Activated CD8-positive, alpha-beta memory T cell treated with anti-CD3 and anti-CD28 coated beads, Interleukin-2, amount 50 U/mL, for 1 hour (primary cell): ENCODE measurements around the gene PCNX1.

Experiments
- DNase-seq: peaks from one replicate; pipeline ENCODE4 v3.0.0-alpha.2; 2020; ENCODE audit errors: extremely low read depth

Gene PCNX1

DNA sequence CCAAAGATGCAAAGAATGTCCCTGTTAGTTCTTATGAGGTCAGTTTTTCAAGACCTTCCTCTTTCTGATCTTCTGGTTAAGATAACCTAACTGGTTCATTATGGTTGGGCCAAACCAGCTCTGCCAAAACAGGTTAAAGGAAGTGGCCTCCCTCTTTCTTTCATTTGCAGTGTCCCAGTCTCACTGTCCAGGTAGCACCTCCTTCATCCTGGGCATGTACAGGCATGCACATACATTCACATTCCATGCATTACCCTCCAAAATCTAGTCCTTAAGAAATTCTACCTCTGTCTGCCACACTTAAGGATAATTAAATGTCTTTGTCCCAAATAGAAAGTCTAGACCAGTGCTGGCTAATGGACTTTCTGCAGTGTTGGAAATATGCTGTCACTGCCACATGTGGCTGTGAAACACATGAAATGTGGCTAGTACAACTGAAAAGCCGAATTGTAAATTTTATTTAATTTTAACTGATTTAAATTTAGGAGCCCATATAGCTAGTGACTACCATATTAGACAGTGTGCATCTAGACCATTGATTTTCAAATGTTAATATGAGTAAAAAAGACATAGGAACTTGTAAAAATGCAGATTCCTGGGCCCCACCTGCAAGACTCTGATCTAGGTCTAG is 169.3 kb downstream of the PCNX1 start:
- no peak for DNase-seq

DNA sequence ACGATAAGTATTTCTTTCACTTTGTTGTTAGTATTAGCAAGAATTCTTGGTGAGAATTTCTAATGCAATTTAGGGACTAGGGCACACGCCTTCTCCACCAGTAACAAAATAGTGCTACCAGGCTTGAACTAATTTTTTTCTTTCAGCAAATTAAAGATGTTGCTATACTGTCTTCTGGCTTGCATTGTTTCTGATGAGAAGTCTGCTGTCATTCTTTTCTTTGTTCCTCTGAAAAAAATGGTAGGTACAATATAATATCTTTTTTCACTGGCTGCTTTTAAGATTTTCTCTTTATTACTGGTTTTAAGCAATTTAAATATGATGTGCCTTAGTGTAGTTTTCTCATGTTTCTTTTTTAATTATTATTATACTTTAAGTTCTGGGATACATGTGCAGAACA is 171.2 kb downstream of the PCNX1 start:
- no peak for DNase-seq

DNA sequence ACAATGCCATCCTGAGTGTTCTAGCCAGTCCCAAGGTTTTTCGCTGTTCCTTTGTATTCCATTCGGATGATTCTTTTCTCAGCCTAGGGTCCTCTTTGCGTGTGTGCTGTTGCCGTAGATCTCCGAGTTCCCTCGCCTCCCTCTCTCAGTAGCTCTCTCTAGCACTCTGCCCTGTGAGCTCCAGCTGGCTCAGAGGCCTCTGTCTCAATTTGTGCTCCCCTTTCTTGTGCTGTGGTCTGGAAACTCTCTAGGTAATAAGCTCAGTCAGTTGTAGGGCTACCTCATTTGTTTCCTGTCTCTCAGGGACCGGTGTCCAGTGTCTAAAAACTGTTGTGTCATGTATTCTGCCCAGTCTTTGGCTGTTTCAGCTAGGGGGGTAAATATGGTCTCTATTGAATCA is 179.3 kb downstream of the PCNX1 start:
- no peak for DNase-seq

DNA sequence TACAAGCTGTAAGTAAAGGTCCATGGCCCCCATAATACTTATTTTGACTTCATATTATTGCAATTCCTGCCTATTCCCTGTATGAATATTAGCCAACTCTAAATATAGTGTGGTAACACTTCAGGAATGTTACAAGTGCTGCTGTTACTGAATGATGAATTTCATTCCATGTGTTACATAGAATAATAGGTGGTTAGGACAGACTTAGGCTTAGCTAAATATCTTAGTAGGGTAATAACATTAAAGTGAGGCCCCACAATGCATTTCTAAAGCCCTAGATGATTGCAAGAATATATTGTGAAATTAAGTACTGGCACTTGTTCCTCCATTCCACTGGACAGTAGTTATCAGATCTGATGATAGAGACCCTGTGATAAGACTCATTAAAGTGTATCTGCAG is 182.7 kb downstream of the PCNX1 start:
- no peak for DNase-seq

DNA sequence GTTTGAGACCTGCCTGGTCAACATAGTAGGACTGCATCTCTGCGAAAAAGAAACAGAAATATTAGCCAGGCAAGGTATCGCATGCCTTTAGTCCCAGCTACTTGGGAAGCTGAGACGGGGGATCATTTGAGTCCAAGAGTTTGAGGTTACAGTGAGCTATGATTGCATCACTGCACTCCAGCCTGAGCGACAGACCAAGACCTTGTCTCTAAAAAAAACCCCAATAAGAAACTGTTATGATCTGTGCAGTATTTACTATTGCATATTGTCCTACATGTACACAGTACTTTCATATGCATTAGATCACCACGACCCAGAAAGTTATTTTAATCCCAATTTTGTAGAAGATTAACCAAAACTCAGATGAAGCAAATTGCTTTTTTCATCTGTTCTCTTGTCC is 187.5 kb downstream of the PCNX1 start:
- no peak for DNase-seq

DNA sequence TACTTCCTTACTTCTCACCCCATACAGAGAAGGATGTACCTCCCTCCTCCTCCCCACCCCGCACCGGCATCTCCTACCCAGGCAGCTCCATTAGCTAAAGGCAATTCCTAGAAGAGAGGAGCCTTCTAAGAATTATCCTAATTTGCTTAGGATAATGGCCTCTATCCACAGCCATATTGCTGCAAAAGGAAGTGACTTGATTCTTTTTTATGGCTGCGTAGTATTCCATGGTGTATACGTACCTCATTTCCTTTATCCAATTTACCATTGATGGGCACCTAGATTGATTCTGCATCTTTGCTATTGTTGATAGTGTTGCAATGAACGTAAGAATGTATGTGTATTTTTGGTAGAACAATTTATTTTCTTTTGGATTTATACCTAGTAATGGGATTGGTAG is 189.7 kb downstream of the PCNX1 start:
- DNase-seq: no peak

DNA sequence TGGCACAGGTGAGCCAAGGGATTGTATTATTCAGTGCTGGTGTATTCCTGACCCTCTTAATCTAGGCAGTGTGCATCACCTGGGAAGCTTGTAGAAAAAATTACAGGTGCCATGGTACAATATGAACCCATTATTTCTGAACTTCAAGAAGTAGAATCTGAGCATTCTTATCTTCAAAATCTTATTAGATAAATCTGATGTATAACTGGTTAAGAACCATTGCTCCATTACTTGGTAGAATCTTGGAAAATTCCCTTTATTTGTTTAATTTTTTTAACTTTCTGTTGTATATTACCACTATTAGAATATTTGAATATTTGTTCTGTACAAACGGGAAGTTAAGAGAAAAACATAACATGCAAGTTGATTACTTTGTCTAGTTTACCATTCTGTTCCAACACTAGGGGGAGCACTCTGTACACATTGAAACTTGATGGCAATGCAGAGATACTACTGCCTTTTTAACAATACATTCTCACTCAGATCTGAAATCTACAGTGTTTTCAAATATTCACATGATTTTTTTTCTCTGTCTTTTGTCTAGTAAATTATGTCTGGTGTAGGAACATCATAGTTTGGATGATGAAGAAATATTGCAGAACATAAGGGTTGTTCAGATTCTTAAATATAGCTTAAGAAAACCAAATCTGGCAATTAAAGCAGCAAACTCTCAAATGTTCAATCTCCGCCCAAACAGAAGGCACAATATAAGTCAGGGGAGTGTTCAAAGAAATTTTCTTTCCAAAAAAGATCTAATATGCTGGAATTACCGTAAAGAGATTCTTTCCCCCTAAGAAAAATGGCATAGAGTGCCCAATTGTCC is 196.6 kb downstream of the PCNX1 start:
- DNase-seq: no peak

DNA sequence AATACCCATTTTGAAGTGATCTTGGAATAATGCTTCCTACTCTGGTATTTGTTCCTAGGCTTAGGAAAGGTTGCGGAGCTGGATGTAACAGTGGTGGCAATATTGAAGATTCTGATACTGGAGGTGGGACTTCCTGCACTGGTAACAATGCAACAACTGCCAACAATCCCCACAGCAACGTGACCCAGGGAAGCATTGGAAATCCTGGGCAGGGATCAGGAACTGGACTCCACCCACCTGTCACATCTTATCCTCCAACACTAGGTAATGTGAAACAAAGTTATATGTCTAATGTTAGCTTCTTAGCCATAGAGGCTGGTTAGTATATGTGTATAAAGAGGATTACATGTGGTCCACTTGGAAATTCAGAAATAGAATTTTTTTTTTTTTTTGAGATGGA is 197.9 kb downstream of the PCNX1 start:
- no peak for DNase-seq

DNA sequence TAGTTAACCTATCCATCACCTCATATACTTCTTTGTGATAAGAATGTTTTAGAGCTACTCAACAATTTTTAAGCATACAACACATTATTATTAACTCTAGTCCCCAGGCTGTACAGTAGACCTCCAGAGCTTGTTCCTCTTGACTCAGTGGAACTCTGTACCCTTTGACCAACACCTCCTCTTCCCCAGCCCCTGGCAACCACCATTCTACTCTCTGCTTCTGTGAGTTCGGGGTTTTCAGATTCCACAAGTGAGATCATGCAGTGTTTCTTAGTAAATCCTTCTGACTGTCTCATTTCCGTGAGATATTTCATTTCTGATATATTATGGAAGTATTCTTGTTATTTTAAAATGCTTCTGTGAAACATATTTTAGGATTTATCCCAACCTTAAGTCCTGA is 200.7 kb downstream of the PCNX1 start:
- DNase-seq: no peak

DNA sequence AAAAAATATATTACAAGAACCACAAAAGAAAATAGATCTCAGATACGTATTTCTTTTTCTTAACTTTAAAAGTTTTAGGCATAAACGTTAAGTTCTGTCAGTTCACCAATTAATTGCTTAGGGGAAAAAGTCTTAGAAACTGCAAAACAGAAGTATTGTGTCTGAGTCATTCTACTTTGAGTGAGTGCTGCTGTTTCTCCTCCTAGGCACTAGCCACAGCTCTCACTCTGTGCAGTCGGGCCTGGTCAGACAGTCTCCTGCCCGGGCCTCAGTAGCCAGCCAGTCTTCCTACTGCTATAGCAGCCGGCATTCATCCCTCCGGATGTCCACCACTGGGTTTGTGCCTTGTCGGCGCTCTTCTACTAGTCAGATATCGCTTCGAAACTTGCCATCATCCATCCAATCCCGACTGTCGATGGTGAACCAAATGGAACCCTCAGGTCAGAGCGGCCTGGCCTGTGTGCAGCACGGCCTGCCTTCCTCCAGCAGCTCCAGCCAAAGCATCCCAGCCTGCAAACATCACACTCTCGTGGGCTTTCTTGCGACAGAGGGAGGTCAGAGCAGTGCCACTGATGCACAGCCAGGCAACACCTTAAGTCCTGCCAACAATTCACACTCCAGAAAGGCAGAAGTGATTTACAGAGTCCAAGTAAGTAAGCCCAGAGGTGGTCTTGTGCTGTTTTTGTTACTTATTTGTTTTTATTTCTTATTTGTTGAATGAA is 201.3 kb downstream of the PCNX1 start:
- no peak for DNase-seq

DNA sequence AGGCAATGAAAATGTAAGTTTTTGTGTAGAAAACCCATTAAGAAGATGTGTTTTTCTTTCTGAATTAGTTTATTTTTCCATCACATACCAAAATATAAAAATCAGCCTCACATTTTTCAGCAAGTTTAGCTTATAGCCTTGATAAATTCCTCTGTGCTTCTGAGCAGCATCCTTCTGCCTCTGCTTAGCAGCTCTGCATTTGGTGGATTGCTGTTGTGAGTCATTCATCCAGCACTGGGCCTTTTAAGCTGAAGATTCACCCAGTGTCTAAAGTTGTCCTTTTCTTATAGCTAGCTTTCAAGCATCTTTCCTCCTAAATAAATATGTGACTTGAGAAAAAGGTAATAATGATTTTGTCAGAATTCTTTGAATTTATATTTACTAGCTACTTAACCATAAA is 206.1 kb downstream of the PCNX1 start:
- no peak for DNase-seq

DNA sequence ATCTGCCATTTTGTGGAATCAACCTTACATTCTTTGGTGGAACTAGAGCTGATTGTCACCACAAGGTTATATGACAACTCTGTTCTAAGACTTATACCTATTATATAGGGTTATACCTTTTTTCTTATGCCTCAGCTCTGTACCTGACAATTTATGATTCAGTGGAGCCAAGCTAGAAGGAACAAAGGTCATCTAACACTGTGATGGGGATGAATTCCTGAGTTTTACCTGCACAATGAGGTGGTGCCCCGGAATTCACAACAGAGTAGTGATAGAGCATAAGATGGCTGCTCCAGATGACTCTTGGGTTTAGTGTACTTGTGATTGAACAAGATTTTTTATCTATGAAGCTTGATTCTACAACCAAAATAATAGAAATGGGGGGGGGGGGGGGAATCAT is 207.3 kb downstream of the PCNX1 start:
- DNase-seq: no peak

DNA sequence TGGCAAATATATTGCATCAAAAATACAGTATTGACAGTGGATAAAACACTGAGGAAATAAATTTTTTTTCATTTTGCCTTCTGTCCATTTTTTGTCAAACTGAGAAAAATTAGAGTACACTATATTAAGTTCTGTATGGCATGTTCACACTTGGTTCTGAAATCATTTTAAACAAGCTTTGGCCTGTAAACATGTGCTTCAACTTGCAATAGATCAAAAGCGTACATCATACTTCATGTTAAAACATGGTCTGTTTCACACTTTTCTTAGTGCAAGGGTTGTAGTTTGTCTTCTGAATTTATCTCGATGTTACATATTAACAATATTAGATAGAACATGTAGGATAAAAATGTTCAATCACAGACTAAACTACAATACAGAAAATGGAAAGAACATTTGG is 208.0 kb downstream of the PCNX1 start:
- no peak for DNase-seq

DNA sequence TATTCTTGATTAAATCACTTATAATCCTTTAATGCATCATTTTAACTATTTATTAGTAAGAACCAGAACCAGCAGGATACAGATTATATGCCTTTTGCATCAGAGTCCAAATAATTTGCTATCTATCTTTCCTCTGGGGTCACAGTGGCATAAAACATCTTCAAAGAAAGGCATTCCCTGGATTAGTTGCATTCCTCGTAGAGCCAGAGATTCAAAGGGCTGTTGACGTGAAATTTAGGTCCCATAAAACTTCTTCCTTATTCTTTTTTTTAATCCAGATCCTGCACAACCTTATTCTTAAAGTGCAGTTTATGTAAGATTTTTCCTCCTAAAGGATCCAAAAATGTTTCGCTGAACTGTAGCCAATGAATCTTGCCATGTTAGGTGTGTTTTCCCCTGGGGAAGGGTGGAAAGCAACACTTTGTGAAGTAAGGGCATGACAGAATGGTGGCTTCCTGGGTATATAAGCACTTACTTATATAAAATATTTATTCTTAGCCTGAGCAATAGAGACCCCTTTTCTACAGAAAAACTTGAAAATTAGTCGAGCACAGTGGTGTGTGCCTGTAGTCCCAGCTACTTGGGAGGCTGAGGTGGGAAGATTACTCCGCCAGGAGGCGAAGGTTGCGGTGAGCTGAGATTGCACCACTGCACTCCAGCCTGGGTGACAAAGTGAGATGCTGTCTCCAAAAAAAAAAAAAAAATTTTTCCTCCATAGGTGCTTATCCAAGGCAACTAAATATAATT is 208.7 kb downstream of the PCNX1 start:
- no peak for DNase-seq

DNA sequence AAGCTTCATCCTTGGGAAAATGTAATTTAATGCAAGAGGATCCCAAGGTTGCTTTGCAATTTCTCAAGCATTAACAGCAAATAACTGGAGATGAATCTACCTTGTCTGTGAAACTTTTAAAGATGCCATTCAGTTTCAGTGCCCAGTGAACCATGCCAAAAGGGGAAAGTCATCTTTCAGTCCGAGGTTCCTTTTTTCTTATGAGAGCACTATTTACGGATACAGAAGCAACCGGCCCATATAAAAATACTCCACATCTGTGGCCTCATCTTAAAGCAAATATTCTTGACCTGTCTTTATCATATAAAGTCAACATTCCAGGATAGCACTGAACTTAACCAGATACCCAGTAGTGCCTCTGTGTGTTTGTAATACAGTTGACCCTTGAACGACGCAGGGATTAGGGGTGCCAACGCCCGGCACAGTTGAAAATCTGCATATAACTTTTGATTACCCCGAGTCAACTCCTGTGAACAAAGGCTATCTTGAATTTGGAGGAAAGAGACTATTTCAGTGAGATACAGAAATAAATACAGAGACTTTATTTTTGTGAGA is 209.4 kb downstream of the PCNX1 start:
- DNase-seq: no peak

DNA sequence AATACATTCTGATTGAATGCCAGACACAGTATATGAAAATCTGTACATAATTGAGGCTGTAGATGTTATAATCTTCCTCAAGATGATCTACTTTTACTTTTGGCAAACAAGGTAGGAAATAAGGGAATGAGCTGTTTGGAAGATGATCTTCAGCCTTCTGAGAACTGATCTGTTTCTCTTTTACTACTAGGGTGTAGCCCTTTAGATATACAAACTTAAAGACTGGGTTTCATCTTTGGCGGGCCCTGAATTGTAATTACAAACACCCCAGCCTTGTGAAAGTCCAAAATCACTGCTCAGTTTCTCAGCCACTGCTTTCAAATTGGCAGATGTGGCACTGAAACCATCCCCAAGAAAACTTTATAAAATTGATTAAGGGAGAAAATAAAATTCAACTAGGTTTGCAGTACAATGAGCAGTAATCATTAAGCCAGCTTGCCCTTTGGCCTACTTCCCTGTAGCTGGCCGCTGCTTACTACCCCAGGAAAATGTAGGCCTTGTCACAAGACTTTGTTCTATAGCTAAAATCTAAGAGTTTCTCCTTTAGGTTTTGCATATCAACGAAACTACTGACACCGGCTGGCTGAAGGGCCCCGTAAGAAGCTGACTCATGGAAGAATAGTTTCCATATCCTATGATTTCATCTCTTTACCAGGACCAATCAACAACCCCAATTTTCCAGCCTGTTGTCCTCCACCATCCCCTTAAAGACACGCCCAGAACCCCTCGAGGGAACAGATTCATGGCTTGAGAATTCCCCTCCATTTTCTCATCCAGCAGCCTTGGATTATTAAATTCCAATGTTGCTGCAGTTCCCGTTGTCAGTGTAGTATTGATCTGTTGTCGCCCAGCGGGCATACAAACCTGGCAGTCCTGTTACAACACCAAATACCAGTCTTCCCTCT is 210.8 kb downstream of the PCNX1 start:
- DNase-seq: no peak

DNA sequence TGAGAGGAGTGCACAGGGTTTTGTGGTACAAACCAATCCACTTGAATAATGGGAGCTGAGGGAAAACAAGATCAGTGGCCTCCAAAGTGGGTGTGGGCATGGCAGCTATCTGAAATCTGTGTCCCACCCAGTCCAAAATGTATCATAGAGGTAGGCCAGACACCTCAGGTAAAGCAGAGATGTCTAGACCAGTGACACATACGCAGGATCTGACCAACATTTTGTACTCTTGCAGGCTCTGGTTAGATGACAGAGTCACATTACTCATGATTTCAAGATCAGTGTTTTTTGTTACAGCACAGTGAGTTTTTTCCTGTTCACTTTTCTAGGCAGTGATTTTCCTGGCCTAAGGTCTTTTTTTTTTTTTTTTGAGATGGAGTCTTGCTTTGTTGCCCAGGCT is 211.8 kb downstream of the PCNX1 start:
- DNase-seq: no peak

DNA sequence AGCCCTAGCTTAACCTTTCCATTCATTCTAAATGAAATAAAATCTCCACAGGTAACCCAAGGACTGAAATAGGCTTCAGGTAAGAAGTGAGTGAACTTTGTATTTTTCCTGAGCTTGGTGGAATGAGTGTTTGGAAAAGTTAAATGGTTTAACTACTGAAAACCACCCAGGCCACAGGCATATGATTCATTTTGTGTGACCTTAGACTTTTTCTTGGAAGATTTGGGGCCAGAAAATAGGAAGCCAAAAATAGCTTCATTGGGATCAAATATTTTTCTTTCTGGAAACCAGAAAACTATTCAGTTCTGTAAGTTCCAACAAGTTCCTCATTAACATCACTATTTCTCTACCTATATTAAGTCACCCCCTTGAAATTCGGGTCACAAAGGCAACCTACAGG is 212.6 kb downstream of the PCNX1 start:
- DNase-seq: no peak

DNA sequence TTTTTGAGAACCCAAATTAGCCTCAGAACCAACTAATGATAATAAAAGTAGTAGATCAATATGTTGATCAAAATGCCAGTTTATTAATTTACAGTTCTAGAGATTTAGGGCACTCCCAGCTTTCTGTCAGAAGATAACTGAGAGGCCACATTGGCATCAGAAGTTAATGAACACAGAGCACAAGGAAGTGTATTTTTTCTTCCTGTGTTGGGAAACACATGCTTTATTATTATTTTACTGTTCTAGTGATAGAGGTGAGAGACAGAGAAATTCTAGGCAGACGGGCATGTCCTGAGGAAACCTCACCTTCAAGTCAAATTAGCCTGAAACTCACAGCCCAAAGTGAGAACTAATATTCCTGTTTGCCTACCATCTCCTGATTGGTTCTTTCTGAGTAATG is 213.7 kb downstream of the PCNX1 start:
- DNase-seq: no peak

DNA sequence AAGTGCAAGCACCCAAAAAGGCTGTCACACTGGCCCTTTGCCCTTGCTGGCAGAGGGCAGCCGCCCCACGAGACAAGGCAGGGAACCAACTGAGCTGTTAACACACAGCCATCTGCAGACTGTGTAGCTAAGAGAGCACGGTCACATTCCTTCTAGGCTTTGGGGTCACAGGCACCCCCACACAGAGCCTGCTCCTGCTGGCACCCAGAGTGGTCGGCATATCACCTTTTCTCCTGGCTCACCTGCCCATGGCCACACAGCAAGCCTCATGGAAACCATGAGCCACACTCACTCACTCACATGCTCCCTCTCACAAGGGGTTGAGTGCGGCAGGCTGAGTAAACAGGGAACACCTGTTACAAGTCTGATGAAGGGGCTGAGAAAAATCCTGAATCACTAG is 214.5 kb downstream of the PCNX1 start:
- no peak for DNase-seq
